SU-DHL-6 (cell line): ENCODE results near the gene STPG4.
"Not testable (repeated sequence)": the region's sequence is repeated elsewhere in the genome, so short reads cannot be mapped to it uniquely, and the experiment has no call there.

Experiments used
- H2AFZ ChIP-seq: fragments of 200-600 bp; sonication (generic); 2 replicates; pipeline ENCODE4 v1.6.1; 2014; ENCODE audit warnings: low read depth, mild to moderate bottlenecking, moderate library complexity, mixed read lengths, antibody characterized with exemption, low read length; ENCODE audit not compliant: severe bottlenecking
- H3F3A ChIP-seq: fragments of 200-600 bp; shearing (Covaris generic); 2 replicates; pipeline ENCODE4 v1.6.0; 2016; ENCODE audit warnings: antibody characterized with exemption, mild to moderate bottlenecking; ENCODE audit not compliant: insufficient read depth
- H3K27ac ChIP-seq: fragments of 200-600 bp; sonication (generic); 2 replicates; pipeline ENCODE4 v1.5.1; 2016; ENCODE audit warnings: low read depth, mild to moderate bottlenecking, low read length, moderate library complexity, mixed read lengths
- H3K27me3 ChIP-seq: fragments of 200-600 bp; sonication (generic), shearing (Covaris generic); 2 replicates; pipeline ENCODE4 v1.6.0; 2014; ENCODE audit warnings: mild to moderate bottlenecking, low read length
- H3K36me3 ChIP-seq: fragments of 200-600 bp; sonication (generic); 2 replicates; pipeline ENCODE4 v1.6.1; 2014; ENCODE audit warnings: mild to moderate bottlenecking, low read length, mixed read lengths
- H3K4me2 ChIP-seq: fragments of 300-600, 200-600 bp; shearing (Covaris generic), sonication (generic); 2 replicates; pipeline ENCODE4 v1.6.0; 2014; ENCODE audit warnings: low read length, low read depth, mild to moderate bottlenecking; ENCODE audit not compliant: poor library complexity, severe bottlenecking
- H3K4me3 ChIP-seq: fragments of 200-600 bp; sonication (generic); 2 replicates; pipeline ENCODE4 v1.5.1; 2014; ENCODE audit warnings: antibody characterized with exemption, low read length, mild to moderate bottlenecking, mixed read lengths; ENCODE audit not compliant: insufficient read depth, poor library complexity, severe bottlenecking
- H3K79me2 ChIP-seq: fragments of 200-600 bp; sonication (generic); 2 replicates; pipeline ENCODE4 v1.6.1; 2014; ENCODE audit warnings: mild to moderate bottlenecking, low read length, moderate library complexity; ENCODE audit not compliant: insufficient read depth
- H3K9ac ChIP-seq: fragments of 200-600 bp; sonication (generic); 2 replicates; pipeline ENCODE4 v1.7.0; 2014; ENCODE audit warnings: mild to moderate bottlenecking, low read length
- H3K9me2 ChIP-seq: fragments of 200-600 bp; sonication (generic); replicated peaks from 2 replicates; pipeline ENCODE4 v1.6.1; 2014; ENCODE audit warnings: low read length; ENCODE audit not compliant: insufficient read depth
- H3K9me3 ChIP-seq: fragments of 200-600 bp; sonication (generic); 2 replicates; pipeline ENCODE4 v1.6.1; 2014; ENCODE audit warnings: low read length, mixed read lengths; ENCODE audit not compliant: insufficient read depth
- H4K20me1 ChIP-seq: fragments of 200-600 bp; sonication (generic); 2 replicates; pipeline ENCODE4 v1.6.1; 2014; ENCODE audit warnings: low read depth, mild to moderate bottlenecking, antibody characterized with exemption, low read length, moderate library complexity, mixed read lengths
- EZH2phosphoT487 ChIP-seq: fragments of 200-600 bp; sonication (generic), shearing (Covaris generic); conservative IDR thresholded peaks from 2 replicates; pipeline ENCODE4 v1.6.1; 2018; ENCODE audit warnings: mild to moderate bottlenecking, antibody characterized with exemption, low read length, moderate library complexity, mixed read lengths
- TF ChIP-seq, protein P1 (sequence below): fragments of 200-600 bp; sonication (generic); IDR thresholded peaks from one replicate; pipeline ENCODE4 v1.5.1; 2017; ENCODE audit warnings: antibody characterized with exemption, mild to moderate bottlenecking, low read length, moderate library complexity; ENCODE audit not compliant: insufficient read depth, poor library complexity, severe bottlenecking

STPG4 gene

DNA sequence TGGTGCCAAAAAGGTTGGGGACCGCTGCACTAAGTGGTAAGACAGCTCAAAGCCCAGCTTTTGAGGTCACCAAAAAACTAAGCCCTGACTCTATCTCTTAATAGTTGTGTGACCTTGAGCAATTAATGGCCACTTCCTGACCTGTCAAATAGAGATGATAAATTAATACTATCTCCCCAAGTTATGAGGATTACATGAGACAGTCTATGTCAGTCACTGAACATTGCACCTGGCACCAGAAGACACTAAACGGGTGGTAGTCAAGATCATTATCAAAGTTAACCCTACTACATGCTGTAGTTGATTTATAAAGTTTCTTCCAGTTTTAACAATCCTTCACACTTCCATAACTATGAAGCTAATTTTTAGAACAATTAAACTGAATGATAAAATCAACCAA is 36.5 kb downstream of the STPG4 start:
- no peaks in the 10 kb centered on the region for H3K79me2 ChIP-seq
- no peak overlapping the region for H2AFZ ChIP-seq
- H3K9me2 ChIP-seq = no peaks in the 10 kb centered on the region
- no peaks in the 10 kb centered on the region for H3K27me3 ChIP-seq
- no peak overlapping the region for H3K27ac ChIP-seq
- no peak overlapping the region for H3K9ac ChIP-seq
- TF ChIP-seq EZH2phosphoT487 = no peak
- TF ChIP-seq, protein P1, sequence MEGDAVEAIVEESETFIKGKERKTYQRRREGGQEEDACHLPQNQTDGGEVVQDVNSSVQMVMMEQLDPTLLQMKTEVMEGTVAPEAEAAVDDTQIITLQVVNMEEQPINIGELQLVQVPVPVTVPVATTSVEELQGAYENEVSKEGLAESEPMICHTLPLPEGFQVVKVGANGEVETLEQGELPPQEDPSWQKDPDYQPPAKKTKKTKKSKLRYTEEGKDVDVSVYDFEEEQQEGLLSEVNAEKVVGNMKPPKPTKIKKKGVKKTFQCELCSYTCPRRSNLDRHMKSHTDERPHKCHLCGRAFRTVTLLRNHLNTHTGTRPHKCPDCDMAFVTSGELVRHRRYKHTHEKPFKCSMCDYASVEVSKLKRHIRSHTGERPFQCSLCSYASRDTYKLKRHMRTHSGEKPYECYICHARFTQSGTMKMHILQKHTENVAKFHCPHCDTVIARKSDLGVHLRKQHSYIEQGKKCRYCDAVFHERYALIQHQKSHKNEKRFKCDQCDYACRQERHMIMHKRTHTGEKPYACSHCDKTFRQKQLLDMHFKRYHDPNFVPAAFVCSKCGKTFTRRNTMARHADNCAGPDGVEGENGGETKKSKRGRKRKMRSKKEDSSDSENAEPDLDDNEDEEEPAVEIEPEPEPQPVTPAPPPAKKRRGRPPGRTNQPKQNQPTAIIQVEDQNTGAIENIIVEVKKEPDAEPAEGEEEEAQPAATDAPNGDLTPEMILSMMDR = no peak
- H4K20me1 ChIP-seq = no peaks in the 10 kb centered on the region
- no peak overlapping the region for H3K4me3 ChIP-seq
- no peak overlapping the region for H3K4me2 ChIP-seq
- no peaks in the 10 kb centered on the region for H3K36me3 ChIP-seq
- H3F3A ChIP-seq = no peaks in the 10 kb centered on the region
- no peaks in the 10 kb centered on the region for H3K9me3 ChIP-seq

DNA sequence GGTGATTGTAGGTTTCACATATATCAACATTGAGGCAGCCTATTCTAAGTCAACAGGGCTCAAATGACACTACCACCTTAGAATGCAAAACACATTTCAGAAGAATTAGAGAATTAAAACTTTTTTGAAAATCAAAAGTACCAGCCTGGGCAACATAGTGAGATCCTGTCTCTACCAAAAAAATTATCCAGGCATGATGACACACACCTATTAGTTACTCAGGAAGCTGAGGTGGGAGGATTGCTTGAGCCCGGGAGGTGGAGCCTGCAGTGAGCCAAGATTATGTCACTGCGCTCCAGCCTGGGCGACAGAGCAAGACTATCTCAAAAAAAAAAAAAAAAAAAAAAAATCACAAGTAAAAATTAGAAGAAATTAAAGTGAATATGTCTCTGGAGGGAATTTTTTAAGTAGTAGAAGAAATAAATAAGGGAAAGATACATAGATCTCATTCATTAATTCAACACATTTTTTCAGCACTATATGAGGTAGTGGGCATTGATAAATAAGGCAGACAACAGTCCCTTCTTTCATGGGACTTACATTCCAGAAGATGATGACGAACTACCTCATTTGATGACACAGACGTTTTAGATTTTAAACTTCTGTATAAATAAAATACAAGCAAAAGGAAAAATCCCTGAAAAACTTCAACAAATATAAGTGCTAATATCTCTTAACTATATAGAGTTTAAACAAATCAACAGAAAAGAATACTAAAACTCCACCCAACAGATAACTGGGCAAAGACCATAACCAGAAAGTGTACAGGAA is 42.3 kb downstream of the STPG4 start:
- H3F3A ChIP-seq = no peaks in the 10 kb centered on the region
- no peak overlapping the region for H3K4me3 ChIP-seq
- no peak overlapping the region for H3K9ac ChIP-seq
- no peaks in the 10 kb centered on the region for H3K36me3 ChIP-seq
- H3K9me2 ChIP-seq = no peaks in the 10 kb centered on the region
- no peak overlapping the region for H3K27ac ChIP-seq
- no peaks in the 10 kb centered on the region for H3K79me2 ChIP-seq
- no peaks in the 10 kb centered on the region for H4K20me1 ChIP-seq
- no peak for TF ChIP-seq EZH2phosphoT487
- no peak overlapping the region for H3K4me2 ChIP-seq
- no peaks in the 10 kb centered on the region for H3K27me3 ChIP-seq
- no peak overlapping the region for H2AFZ ChIP-seq
- no peaks in the 10 kb centered on the region for H3K9me3 ChIP-seq

DNA sequence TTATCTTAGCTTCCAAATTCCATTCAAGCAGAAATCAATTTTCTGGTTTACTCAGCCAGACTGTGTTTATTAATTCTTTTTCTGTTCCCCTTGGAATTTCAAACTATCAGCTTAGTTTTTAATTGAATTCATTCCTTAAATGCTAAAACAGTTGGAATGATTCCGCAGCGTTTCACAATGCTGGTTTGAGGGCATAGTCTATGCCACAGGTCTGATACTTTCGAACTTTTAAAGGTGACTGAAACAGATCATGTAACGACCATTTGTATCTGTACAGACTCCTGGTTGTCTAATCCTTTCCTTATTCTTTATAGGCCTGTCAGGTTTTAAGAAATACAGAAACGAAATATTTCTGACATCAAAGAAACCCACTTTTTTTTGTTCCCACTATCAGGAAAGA is 45.4 kb downstream of the STPG4 start:
- TF ChIP-seq, protein P1 = no peak
- no peak for TF ChIP-seq EZH2phosphoT487
- H3K4me2 ChIP-seq = no peak overlapping the region
- H3K27ac ChIP-seq = no peak overlapping the region
- H3K27me3 ChIP-seq = no peaks in the 10 kb centered on the region
- no peak overlapping the region for H3K9ac ChIP-seq
- H3K9me3 ChIP-seq = no peaks in the 10 kb centered on the region
- H4K20me1 ChIP-seq = no peaks in the 10 kb centered on the region
- H3K4me3 ChIP-seq = no peak overlapping the region
- no peak overlapping the region for H2AFZ ChIP-seq
- no peaks in the 10 kb centered on the region for H3K36me3 ChIP-seq
- H3F3A ChIP-seq = no peaks in the 10 kb centered on the region
- H3K9me2 ChIP-seq = no peaks in the 10 kb centered on the region
- no peaks in the 10 kb centered on the region for H3K79me2 ChIP-seq

DNA sequence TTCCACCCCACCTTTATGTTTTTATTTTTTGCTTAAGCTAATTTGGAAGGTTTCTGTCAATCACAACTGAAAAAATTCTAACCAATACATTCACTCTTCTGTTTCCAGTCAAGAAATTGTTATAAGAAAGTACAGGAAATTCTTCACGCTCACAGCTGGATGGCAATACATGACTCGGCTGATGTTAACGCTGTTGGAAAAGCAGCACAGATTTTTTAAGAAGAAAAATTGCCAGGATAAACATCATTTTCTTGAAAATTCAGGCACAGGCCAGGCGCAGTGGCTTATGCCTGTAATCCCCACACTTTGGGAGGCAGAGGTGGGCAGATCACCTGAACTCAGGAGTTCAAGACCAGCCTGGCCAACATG is 46.1 kb downstream of the STPG4 start:
- Histone ChIP-seq H3K4me3 (no peak overlapping the region), H4K20me1 (no peaks in the 10 kb centered on the region), H3K9ac (no peak overlapping the region), H3K36me3 (no peaks in the 10 kb centered on the region), H3K27ac (no peak overlapping the region), H3K27me3 (no peaks in the 10 kb centered on the region), H3F3A (no peaks in the 10 kb centered on the region), H2AFZ (no peak overlapping the region), H3K9me2 (no peaks in the 10 kb centered on the region), H3K79me2 (no peaks in the 10 kb centered on the region), H3K4me2 (no peak overlapping the region), H3K9me3 (no peaks in the 10 kb centered on the region)
- TF ChIP-seq, protein P1 = no peak
- no peak for TF ChIP-seq EZH2phosphoT487

DNA sequence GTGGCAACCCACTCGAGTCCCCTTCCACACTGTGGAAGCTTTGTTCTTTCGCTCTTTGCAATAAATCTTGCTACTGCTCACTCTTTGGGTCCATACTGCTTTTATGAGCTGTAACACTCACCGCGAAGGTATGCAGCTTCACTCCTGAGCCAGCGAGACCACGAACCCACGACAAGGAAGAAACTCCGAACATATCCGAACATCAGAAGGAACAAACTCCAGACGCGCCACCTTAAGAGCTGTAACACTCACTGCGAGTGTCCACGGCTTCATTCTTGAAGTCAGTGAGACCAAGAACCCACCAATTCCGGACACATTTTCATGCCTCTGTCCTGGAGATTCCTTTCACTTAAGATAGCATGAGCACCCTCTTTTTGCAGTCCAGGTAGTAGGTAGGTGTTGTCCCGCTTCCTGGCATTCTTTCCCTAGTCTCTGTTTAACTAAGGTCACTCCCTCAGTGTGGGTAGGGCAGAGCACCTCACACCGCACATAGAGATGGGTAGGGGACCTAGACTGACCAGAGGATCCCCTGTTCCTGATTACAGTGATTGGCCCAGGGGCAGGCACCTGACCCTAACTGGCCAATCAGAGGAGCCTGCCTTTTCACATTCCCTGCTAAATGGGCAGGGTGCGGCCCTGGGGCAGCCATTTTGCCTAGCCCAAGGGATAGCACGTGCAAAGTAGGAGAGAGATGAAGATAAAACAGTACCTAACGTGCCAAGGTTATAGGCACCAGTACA is 46.7 kb downstream of the STPG4 start:
- H3K4me2 ChIP-seq, H3K27me3 ChIP-seq, H3K9me2 ChIP-seq, H3K4me3 ChIP-seq, H2AFZ ChIP-seq, H3K9ac ChIP-seq, H3F3A ChIP-seq, H4K20me1 ChIP-seq, H3K27ac ChIP-seq, H3K9me3 ChIP-seq, H3K36me3 ChIP-seq, H3K79me2 ChIP-seq: not testable (repeated sequence)
